Activated CD4-positive, CD25-positive, alpha-beta regulatory T cell treated with anti-CD3 and anti-CD28 coated beads, Interleukin-2, amount 50 U/mL, for 24 hours (primary cell): ENCODE measurements around the gene TMEM123.
"Not testable (repeated sequence)": the region's sequence is repeated elsewhere in the genome, so short reads cannot be mapped to it uniquely, and the experiment has no call there.

Experiments
- ATAC-seq, 2 donors: fragments of 150-1000 bp; cut with Tn5 transposase; one replicate each; pipeline ENCODE4 v1.10.0; 2021; ENCODE audit warnings: mild to moderate bottlenecking in 1 of 2, moderate library complexity in 1 of 2

The TMEM123 gene

GRCh38 chr11:102391549-102392237 lies 60.9 kb downstream of the TMEM123 start:
- ATAC-seq = no peak

- peak; percentile 51 to 62 for ATAC-seq
Measured at GRCh38 chr11:102390667-102391465, 61.7 kb downstream of the TMEM123 start.

GRCh38 chr11:102389253-102389652 lies 63.3 kb downstream of the TMEM123 start:
- ATAC-seq = no peak

DNA sequence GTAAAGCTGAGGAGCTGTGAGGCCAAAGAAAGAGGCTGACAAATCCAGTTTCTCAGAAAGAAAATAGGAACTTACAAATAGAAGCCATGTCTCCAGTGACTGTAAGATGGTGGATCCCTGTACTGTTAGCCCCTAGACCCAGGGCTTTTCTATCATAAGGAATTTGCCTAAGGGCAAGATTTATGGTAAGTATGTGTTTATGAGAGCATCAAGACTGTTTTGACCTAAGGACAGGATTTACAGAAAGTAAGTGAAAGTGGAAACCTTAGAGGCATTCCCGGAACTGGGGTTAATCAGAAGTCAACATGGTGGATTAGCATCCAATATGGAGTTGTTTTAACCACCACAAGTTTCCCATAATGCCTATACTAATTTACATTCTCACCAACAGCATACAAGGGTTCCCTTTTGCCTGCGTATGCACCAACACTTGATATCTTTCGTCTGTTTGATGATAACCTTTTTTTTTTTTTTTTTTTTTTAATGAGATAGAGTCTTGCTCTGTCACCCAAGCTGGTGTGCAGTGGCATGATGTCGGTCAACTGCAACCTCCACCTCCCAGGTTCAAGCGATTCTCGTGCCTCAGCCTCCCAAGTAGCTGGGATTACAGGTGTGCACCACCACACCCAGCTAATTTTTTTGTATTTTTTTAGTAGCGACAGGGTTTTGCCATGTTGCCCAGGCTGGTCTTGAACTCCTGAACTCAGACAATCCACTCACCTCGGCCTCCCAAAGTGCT lies 65.4 kb downstream of the TMEM123 start:
- no peak for ATAC-seq

- ATAC-seq = peak in 1 of 2 donors; percentile 39
Measured at GRCh38 chr11:102386136-102386734, 66.3 kb downstream of the TMEM123 start.

- no peak for ATAC-seq
Measured at GRCh38 chr11:102385085-102386007, 67.2 kb downstream of the TMEM123 start.

DNA sequence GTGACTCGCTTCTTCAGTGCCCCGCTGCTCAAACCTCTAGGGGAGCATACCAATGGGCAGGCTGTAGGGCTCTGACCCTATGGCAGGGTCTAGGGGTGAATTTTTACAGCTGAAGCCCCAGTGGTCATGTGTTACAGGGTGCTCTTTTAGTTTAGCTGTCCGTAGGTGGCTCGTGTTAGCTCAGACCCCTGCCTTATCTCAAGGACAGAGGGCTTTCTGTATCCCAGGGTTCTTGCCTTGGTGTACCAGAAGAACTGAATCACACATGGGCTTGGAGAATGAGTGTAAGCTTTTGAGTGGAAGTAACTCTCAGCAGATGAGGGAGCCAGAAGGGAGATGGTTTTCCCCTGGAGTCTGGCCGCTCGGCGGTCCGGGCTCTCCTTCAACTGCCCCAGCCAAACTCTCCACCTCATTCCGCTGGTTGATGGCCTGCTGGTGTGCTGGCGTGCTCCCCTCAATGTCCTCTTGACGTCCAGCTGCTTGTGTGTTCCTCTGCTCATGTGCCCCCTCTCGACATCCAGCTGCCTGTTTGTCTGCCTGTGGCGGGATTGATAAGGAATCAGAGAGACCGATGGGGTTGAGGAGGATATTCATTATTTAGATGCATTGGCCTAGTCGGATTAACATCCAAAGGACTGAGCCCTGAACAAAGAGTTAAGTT lies 68.0 kb downstream of the TMEM123 start:
- no peak for ATAC-seq

DNA sequence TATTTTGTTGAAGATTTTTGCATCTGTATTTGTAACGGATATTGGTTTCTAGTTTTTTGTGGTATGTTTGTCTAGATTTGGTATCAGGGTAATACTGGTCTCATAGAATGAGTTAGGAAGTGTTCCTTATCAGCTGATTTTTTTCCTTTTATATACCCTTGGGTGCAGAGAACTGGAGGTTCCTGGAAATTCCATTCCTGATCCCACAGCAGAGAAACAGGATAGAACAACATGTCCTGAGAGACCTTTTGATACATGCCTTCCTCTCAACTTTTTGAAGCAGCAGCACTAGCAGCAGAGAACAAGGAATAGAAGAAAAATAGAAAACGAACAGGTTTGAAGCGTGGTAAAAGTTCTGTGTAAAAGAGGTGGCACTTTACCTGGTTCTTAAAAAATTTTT lies 68.7 kb downstream of the TMEM123 start:
- no peak for ATAC-seq

GRCh38 chr11:102382384-102382783 lies 70.2 kb downstream of the TMEM123 start:
- no peak for ATAC-seq

DNA sequence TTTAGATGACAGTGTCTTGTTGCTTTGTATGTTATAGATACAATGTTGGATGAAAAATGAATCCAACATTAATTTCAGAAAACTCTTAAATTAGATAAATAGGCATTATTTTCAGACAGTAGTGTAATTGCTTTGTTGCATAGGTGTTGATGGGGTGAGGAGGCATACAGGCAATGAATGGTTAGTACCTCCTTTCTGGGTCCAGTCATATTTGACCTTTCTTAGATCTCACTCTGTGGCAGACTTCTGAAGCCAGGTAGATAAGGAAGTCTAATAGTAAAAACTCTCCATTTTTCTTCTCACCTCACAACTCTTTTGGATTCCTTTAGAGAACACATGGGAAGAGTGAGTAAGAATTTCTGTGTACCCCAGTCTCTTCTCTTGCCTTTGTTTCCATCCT lies 73.7 kb downstream of the TMEM123 start:
- peak in 1 of 2 donors; percentile 55 for ATAC-seq

DNA sequence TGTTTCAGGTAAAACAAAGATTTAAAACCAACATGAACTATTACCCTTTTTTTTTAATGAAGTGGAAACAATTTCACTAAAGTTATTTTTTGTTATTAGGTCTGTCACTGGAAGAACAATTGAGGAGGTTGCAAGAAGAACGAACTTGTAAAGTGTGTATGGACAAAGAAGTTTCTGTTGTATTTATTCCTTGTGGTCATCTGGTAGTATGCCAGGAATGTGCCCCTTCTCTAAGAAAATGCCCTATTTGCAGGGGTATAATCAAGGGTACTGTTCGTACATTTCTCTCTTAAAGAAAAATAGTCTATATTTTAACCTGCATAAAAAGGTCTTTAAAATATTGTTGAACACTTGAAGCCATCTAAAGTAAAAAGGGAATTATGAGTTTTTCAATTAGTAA lies 74.7 kb downstream of the TMEM123 start:
- no peak for ATAC-seq

- ATAC-seq = no peak
Measured at GRCh38 chr11:102375720-102376399, 76.7 kb downstream of the TMEM123 start.

- ATAC-seq = not testable (repeated sequence)
Measured at GRCh38 chr11:102374633-102375424, 77.7 kb downstream of the TMEM123 start.

DNA sequence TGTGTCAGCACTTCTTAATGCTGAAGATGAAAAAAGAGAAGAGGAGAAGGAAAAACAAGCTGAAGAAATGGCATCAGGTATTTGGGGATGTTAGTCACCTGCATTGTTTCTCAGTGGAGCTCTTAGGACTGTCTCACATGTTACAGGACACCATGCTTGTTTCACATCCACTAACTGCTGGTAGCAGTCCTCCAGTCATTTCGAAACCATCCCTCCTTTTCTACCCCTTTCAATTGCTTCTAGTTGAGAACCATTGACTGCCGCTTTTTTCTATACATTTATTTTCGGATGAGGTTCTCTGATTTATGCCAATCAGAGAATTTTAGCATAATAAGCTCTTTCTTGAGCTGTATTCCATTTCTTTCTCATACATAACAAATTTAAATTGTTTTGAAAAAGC lies 84.1 kb downstream of the TMEM123 start:
- peak; percentile 95 to 96 for ATAC-seq

GRCh38 chr11:102367364-102367763 lies 85.2 kb downstream of the TMEM123 start:
- peak in 1 of 2 donors; percentile 44 for ATAC-seq

GRCh38 chr11:102364991-102365390 lies 87.6 kb downstream of the TMEM123 start:
- no peak for ATAC-seq

DNA sequence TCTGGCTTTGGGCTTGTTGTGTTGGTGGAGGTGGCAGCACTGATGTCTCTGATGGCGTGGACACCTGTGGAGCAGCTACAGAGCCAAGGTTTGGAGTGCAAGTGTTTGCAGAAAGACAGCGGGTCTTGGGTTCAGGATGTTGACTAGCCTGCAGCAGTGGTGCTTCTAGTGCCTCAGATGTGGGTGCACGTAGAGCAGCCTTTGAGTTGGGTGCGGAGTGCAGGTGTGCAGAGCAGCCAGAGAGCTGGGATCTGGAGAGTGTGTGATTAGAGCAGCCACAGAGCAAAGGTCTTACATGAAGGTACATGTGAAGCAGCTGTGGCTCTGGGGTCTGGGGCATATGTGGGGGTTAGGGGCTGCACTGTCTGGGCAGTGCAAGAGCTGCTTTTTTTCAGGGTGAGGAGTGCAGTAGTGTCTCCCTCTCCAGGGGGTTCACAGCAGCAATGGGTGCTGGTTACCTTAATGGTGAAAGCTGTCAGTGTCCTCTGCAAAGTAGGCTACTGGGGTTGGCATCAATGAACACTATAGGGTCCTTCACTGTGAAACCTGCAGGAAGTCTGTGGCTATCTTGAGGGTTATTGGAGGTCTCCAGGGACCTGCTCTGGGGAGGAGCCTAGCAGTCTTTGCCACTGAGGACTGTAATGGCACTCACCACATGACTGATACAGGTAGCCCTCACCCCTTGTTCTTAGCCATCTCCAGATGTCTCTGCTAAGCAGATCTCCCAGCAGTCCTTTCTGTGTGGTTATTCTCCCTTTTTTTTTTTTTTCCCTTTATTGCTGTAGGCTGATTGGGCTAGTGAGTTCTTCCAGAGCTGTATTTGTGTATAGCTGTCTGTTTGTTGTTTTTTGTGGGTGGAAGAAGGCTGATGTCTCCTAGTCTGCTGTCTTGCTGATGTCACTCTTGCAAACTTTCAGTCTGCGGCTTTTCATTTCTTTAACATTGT lies 91.2 kb downstream of the TMEM123 start:
- peak; percentile 64 to 75 for ATAC-seq

GRCh38 chr11:102360681-102361080 lies 91.9 kb downstream of the TMEM123 start:
- ATAC-seq = peak; percentile 15 to 22

GRCh38 chr11:102359372-102359771 lies 93.2 kb downstream of the TMEM123 start:
- no peak for ATAC-seq
